GM23338 (cell line): ENCODE data around the gene SLC6A18.

Experiments
- CREB1 ChIP-seq: fragments of 250-450 bp; sonication (Bioruptor Pico); IDR thresholded peaks from 2 replicates; pipeline ENCODE4 v1.5.0; 2020; ENCODE audit warnings: low read depth, mild to moderate bottlenecking, moderate library complexity
- EZH2 ChIP-seq: fragments of 200-600 bp; sonication (generic); IDR thresholded peaks from one replicate; pipeline ENCODE4 v1.8.0; 2017; ENCODE audit warnings: antibody characterized with exemption, mild to moderate bottlenecking, low read depth; ENCODE audit not compliant: unreplicated experiment
- EZH2phosphoT487 ChIP-seq: fragments of 200-600 bp; sonication (generic); IDR thresholded peaks from one replicate; pipeline ENCODE4 v1.8.1; 2018; ENCODE audit warnings: antibody characterized with exemption; ENCODE audit not compliant: unreplicated experiment
- POLR2AphosphoS5 ChIP-seq: IDR thresholded peaks from 2 replicates; pipeline ENCODE4 v1.6.1; 2016; ENCODE audit warnings: antibody characterized with exemption, low read depth
- STAT1 ChIP-seq: IDR thresholded peaks from one replicate; pipeline ENCODE4 v1.6.1; 2016; ENCODE audit warnings: antibody characterized with exemption; ENCODE audit not compliant: unreplicated experiment
- TF ChIP-seq, protein P1 (sequence below), 2 experiments: fragments of 200-600 bp in 1 of 2; sonication (generic) in 1 of 2; conservative IDR thresholded peaks; 2 replicates each; pipeline versions ENCODE4 v1.5.1 to v1.6.1; 2016 to 2017; ENCODE audit warnings: antibody characterized with exemption in 2 of 2, low read depth in 2 of 2, mild to moderate bottlenecking in 2 of 2, moderate library complexity in 1 of 2
- TF ChIP-seq, protein P2 (sequence below): IDR thresholded peaks from one replicate; pipeline ENCODE4 v1.6.1; 2018; ENCODE audit warnings: antibody characterized with exemption; ENCODE audit not compliant: unreplicated experiment

DNA sequence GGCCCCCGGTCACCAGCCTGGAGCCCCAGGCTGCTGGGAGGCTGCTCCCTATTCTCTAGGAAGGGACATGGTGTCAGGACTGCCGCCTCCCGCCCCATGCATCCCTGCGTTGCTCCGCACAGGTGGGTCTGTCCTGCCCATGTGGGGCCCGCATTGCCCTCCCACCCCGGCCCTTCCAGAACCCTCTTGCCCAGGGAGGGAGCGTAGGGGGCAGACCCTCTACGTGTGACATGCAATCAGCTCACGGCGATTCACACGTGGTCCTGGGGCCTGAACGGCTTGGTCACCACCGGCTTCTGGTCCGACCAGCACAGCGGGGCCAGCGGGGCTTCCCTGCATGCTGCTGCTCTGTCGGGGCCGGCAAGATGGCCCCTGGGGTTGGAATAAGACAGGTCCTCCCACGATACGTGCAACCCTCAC lies 14.3 kb upstream of the SLC6A18 start:
- TF ChIP-seq, protein P1, sequence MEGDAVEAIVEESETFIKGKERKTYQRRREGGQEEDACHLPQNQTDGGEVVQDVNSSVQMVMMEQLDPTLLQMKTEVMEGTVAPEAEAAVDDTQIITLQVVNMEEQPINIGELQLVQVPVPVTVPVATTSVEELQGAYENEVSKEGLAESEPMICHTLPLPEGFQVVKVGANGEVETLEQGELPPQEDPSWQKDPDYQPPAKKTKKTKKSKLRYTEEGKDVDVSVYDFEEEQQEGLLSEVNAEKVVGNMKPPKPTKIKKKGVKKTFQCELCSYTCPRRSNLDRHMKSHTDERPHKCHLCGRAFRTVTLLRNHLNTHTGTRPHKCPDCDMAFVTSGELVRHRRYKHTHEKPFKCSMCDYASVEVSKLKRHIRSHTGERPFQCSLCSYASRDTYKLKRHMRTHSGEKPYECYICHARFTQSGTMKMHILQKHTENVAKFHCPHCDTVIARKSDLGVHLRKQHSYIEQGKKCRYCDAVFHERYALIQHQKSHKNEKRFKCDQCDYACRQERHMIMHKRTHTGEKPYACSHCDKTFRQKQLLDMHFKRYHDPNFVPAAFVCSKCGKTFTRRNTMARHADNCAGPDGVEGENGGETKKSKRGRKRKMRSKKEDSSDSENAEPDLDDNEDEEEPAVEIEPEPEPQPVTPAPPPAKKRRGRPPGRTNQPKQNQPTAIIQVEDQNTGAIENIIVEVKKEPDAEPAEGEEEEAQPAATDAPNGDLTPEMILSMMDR (conservative IDR thresholded peaks at IDR 0.05; ENCODE audit: low read depth in 2 of 2), result no peak
- TF ChIP-seq POLR2AphosphoS5, result no peak
- TF ChIP-seq, protein P2, sequence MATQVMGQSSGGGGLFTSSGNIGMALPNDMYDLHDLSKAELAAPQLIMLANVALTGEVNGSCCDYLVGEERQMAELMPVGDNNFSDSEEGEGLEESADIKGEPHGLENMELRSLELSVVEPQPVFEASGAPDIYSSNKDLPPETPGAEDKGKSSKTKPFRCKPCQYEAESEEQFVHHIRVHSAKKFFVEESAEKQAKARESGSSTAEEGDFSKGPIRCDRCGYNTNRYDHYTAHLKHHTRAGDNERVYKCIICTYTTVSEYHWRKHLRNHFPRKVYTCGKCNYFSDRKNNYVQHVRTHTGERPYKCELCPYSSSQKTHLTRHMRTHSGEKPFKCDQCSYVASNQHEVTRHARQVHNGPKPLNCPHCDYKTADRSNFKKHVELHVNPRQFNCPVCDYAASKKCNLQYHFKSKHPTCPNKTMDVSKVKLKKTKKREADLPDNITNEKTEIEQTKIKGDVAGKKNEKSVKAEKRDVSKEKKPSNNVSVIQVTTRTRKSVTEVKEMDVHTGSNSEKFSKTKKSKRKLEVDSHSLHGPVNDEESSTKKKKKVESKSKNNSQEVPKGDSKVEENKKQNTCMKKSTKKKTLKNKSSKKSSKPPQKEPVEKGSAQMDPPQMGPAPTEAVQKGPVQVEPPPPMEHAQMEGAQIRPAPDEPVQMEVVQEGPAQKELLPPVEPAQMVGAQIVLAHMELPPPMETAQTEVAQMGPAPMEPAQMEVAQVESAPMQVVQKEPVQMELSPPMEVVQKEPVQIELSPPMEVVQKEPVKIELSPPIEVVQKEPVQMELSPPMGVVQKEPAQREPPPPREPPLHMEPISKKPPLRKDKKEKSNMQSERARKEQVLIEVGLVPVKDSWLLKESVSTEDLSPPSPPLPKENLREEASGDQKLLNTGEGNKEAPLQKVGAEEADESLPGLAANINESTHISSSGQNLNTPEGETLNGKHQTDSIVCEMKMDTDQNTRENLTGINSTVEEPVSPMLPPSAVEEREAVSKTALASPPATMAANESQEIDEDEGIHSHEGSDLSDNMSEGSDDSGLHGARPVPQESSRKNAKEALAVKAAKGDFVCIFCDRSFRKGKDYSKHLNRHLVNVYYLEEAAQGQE, result no peak
- no peak for TF ChIP-seq EZH2phosphoT487
- TF ChIP-seq STAT1, result no peak
- TF ChIP-seq CREB1 (CRISPR knock-in tag), result no peak
- TF ChIP-seq EZH2, result no peak
